CD14-positive monocyte (primary cell): ENCODE data around the gene IL1RAPL1. TPM values are rescaled to one million over a fixed set of nuclear protein-coding genes. Genes with fewer than 3 reads are reported as not detected.

ENCODE experiments used
- DNase-seq, 3 donors: peaks; one replicate each; pipeline ENCODE4 v3.0.0-alpha.2; 2011 to 2022
- H2AFZ ChIP-seq: 2 replicates; pipeline ENCODE4 v1.6.0; 2012; ENCODE audit warnings: mild to moderate bottlenecking, low read depth, low read length, inconsistent platforms; ENCODE audit not compliant: insufficient read depth, poor library complexity, severe bottlenecking
- H3K27ac ChIP-seq, 2 donors: 1 replicate in 1 of 2; 2 replicates in 1 of 2; pipeline ENCODE4 v1.5.1; 2012 to 2013; ENCODE audit warnings: low read length in 2 of 2, control low read depth in 1 of 2, inconsistent platforms in 1 of 2, low read depth in 1 of 2, mild to moderate bottlenecking in 1 of 2
- H3K27me3 ChIP-seq, 2 donors: one replicate each; pipeline versions ENCODE4 v1.6.0 to v1.6.1; 2011 to 2013; ENCODE audit warnings: low read length in 2 of 2; ENCODE audit not compliant: control insufficient read depth in 2 of 2, insufficient read depth in 2 of 2
- H3K36me3 ChIP-seq, 2 donors: replicated peaks in 1 of 2; 1 replicate in 1 of 2; 2 replicates in 1 of 2; pipeline versions ENCODE4 v1.5.1 to v1.6.1; 2012 to 2013; ENCODE audit warnings: low read length in 2 of 2, control low read depth in 1 of 2, inconsistent platforms in 1 of 2, mild to moderate bottlenecking in 1 of 2; ENCODE audit not compliant: insufficient read depth in 2 of 2, control insufficient read depth in 1 of 2
- H3K4me1 ChIP-seq, 2 donors: 1 replicate in 1 of 2; 2 replicates in 1 of 2; pipeline versions ENCODE4 v1.5.1 to v1.6.1; 2012 to 2013; ENCODE audit warnings: low read length in 2 of 2, control low read depth in 1 of 2, inconsistent platforms in 1 of 2, mild to moderate bottlenecking in 1 of 2, moderate library complexity in 1 of 2; ENCODE audit not compliant: insufficient read depth in 2 of 2, control insufficient read depth in 1 of 2
- H3K4me2 ChIP-seq: replicated peaks from 2 replicates; pipeline ENCODE3; 2012; ENCODE audit warnings: low read length, moderate library complexity, mild to moderate bottlenecking; ENCODE audit not compliant: poor library complexity, severe bottlenecking; ENCODE audit errors: extremely low read depth
- H3K4me3 ChIP-seq, 3 experiments: fragments of 200-600 bp in 1 of 3; sonication (generic) in 1 of 3; replicated peaks in 1 of 3; 1 replicate in 2 of 3; 2 replicates in 1 of 3; pipeline ENCODE4 v1.5.1; 2011 to 2013; ENCODE audit warnings: low read length in 3 of 3, mild to moderate bottlenecking in 3 of 3, control low read depth in 2 of 3, low read depth in 2 of 3, inconsistent platforms in 1 of 3, moderate library complexity in 1 of 3
- H3K79me2 ChIP-seq: 2 replicates; pipeline ENCODE4 v1.6.0; 2012; ENCODE audit warnings: mild to moderate bottlenecking, control low read depth, inconsistent platforms, low read length, moderate library complexity; ENCODE audit not compliant: insufficient read depth
- H3K9ac ChIP-seq: 2 replicates; pipeline ENCODE4 v1.6.0; 2017; ENCODE audit warnings: low read length, mild to moderate bottlenecking; ENCODE audit not compliant: insufficient read depth, poor library complexity, severe bottlenecking
- H3K9me3 ChIP-seq, 2 donors: replicated peaks in 1 of 2; 1 replicate in 1 of 2; 2 replicates in 1 of 2; pipeline versions ENCODE4 v1.5.1 to v1.6.1; 2012 to 2013; ENCODE audit warnings: low read length in 2 of 2, control low read depth in 1 of 2; ENCODE audit not compliant: control insufficient read depth in 1 of 2, insufficient read depth in 1 of 2
- H4K20me1 ChIP-seq: 2 replicates; pipeline ENCODE4 v1.6.0; 2012; ENCODE audit warnings: mild to moderate bottlenecking, low read length, control low read depth, moderate library complexity; ENCODE audit not compliant: insufficient read depth
- H3K27ac Mint-ChIP-seq, 7 donors: one replicate each; pipeline ENCODE4 v1.8.0; 2020; ENCODE audit warnings: mild to moderate bottlenecking in 7 of 7, mixed read lengths in 7 of 7, moderate library complexity in 6 of 7, inconsistent platforms in 2 of 7
- H3K27me3 Mint-ChIP-seq, 3 donors: one replicate each; pipeline ENCODE4 v1.8.0; 2021 to 2022; ENCODE audit warnings: low read depth in 3 of 3, mild to moderate bottlenecking in 3 of 3, mixed read lengths in 3 of 3, moderate library complexity in 3 of 3, inconsistent platforms in 1 of 3
- H3K36me3 Mint-ChIP-seq, 2 donors: one replicate each; pipeline ENCODE4 v1.8.0; 2020; ENCODE audit warnings: mixed read lengths in 2 of 2, inconsistent platforms in 1 of 2, mild to moderate bottlenecking in 1 of 2
- H3K4me1 Mint-ChIP-seq: one replicate; pipeline ENCODE4 v1.8.0; 2020; ENCODE audit warnings: mild to moderate bottlenecking, mixed read lengths
- H3K4me3 Mint-ChIP-seq, 2 donors: one replicate each; pipeline ENCODE4 v1.8.0; 2020; ENCODE audit warnings: mild to moderate bottlenecking in 2 of 2, mixed read lengths in 2 of 2, moderate library complexity in 1 of 2
- H3K9me3 Mint-ChIP-seq, 7 donors: one replicate each; pipeline ENCODE4 v1.8.0; 2020 to 2022; ENCODE audit warnings: mixed read lengths in 7 of 7, mild to moderate bottlenecking in 6 of 7, moderate library complexity in 6 of 7, inconsistent platforms in 2 of 7
- WGBS: methylation state at CpG from one replicate; pipeline ENCODE4 v1.1.5; 2013; ENCODE audit warnings: missing lambda C conversion rate; ENCODE audit not compliant: insufficient coverage; 5-methylcytosine and 5-hydroxymethylcytosine counted together
- intact Hi-C, 2 donors: fragments of 100-400 bp; cut with micrococcal nuclease; formaldehyde crosslinking; loops; one replicate each; pipeline versions ENCODE4 v1.15.0 to v1.15.1; 2023
- polyA plus RNA-seq, 3 donors: library from polyadenylated mRNA; depleted of rRNA in 1 of 3; unstranded in 2 of 3; stranded (reverse) in 1 of 3; fragments of 300-500 nt in 2 of 3; fragments of >200 nt in 1 of 3; fragmentation: Illumina TruSeq in 2 of 3; gene quantifications; 1 replicate in 2 of 3; 2 replicates in 1 of 3; pipeline ENCODE4 v1.2.3, GENCODE V29; 2012 to 2021
- TF ChIP-seq, protein P1 (sequence below): fragments of 200-600 bp; IDR thresholded peaks from one replicate; pipeline ENCODE4 v1.8.0; 2022; ENCODE audit warnings: antibody characterized with exemption, mild to moderate bottlenecking

IL1RAPL1 gene
- polyA plus RNA-seq, 3 donors = not detected

DNA sequence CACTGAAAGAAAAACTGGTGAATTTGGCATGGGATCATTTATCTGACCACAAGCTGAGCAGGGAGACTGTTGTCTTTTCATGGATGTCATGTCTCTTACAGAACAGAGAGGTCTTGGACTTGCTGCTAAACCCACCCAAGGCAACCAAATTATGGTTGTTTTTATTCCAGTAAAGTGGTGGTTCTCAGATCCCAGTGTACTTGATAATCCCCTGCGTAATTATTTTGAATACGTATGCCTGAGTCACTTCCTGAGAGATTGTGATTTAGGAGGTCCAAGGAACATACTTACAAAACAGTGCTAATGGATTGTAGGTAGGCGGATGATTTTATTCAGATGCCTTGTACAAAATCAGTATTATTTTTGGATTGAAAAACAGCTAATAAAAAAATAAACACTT, 585.6 kb downstream of the IL1RAPL1 start:
- H3K79me2 ChIP-seq = no peaks in the 10 kb centered on the region
- peaks cover 0 to 10% (median 0%) of the 10 kb centered on the region in 7 donors for H3K9me3 Mint-ChIP-seq
- no peak overlapping the region for H3K27ac Mint-ChIP-seq
- no peak overlapping the region for H2AFZ ChIP-seq
- H3K9ac ChIP-seq = no peak overlapping the region
- H3K4me1 Mint-ChIP-seq = no peaks in the 10 kb centered on the region
- no peak overlapping the region for H3K4me3 Mint-ChIP-seq
- H3K4me1 ChIP-seq = no peaks in the 10 kb centered on the region
- H3K27me3 Mint-ChIP-seq = no peaks in the 10 kb centered on the region
- no peak for DNase-seq
- WGBS = no CpG with 5 or more reads among the region's 3 CpGs
- no peaks in the 10 kb centered on the region for H3K36me3 ChIP-seq
- intact Hi-C loops = no loop called here
- TF ChIP-seq, protein P1, sequence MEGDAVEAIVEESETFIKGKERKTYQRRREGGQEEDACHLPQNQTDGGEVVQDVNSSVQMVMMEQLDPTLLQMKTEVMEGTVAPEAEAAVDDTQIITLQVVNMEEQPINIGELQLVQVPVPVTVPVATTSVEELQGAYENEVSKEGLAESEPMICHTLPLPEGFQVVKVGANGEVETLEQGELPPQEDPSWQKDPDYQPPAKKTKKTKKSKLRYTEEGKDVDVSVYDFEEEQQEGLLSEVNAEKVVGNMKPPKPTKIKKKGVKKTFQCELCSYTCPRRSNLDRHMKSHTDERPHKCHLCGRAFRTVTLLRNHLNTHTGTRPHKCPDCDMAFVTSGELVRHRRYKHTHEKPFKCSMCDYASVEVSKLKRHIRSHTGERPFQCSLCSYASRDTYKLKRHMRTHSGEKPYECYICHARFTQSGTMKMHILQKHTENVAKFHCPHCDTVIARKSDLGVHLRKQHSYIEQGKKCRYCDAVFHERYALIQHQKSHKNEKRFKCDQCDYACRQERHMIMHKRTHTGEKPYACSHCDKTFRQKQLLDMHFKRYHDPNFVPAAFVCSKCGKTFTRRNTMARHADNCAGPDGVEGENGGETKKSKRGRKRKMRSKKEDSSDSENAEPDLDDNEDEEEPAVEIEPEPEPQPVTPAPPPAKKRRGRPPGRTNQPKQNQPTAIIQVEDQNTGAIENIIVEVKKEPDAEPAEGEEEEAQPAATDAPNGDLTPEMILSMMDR = no peak
- H3K36me3 Mint-ChIP-seq = no peaks in the 10 kb centered on the region
- no peaks in the 10 kb centered on the region for H3K27me3 ChIP-seq
- H3K9me3 ChIP-seq = no peaks in the 10 kb centered on the region
- H4K20me1 ChIP-seq = no peaks in the 10 kb centered on the region
- H3K4me3 ChIP-seq = no peak overlapping the region
- no peak overlapping the region for H3K4me2 ChIP-seq
- no peak overlapping the region for H3K27ac ChIP-seq

DNA sequence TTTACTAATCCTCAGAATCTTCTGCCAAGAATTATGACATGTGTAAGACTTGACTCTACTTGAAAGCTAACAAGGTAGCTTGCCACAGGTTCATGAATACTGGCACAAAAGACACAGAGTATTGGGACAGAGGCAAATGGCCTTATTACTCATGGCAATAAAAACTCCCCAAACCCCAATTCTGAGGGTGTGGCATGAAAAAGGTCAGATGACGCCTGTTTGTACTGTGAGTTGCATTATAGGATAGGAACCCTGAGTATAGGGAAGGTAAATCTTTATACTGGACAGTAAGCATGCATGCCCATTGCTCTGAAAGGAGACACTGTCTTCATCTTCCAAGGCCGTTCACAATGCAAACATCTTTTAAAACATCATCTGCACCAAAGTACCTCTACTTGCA, 600.0 kb downstream of the IL1RAPL1 start:
- peaks cover 0 to 3% (median 0%) of the 10 kb centered on the region in 7 donors for H3K9me3 Mint-ChIP-seq
- TF ChIP-seq, protein P1 = no peak
- no peak overlapping the region for H3K27ac Mint-ChIP-seq
- intact Hi-C loops = no loop called here
- H3K27me3 Mint-ChIP-seq = peaks cover 0 to 2% (median 0%) of the 10 kb centered on the region in 3 donors
- H3K79me2 ChIP-seq = no peaks in the 10 kb centered on the region
- no peaks in the 10 kb centered on the region for H3K4me1 ChIP-seq
- H3K9me3 ChIP-seq = no peaks in the 10 kb centered on the region
- H3K4me3 ChIP-seq = no peak overlapping the region
- no peaks in the 10 kb centered on the region for H3K36me3 ChIP-seq
- H3K4me1 Mint-ChIP-seq = no peaks in the 10 kb centered on the region
- no peak overlapping the region for H2AFZ ChIP-seq
- H3K27me3 ChIP-seq = no peaks in the 10 kb centered on the region
- DNase-seq = no peak
- H3K4me2 ChIP-seq = no peak overlapping the region
- H3K27ac ChIP-seq = no peak overlapping the region
- no peak overlapping the region for H3K9ac ChIP-seq
- H3K36me3 Mint-ChIP-seq = no peaks in the 10 kb centered on the region
- WGBS = no CpG with 5 or more reads among the region's 2 CpGs
- no peaks in the 10 kb centered on the region for H4K20me1 ChIP-seq
- H3K4me3 Mint-ChIP-seq = no peak overlapping the region
